ENCODE results near the gene SPARCL1.

Gene SPARCL1

GRCh38 chr4:87461281-87461700 lies 67.9 kb downstream of the SPARCL1 start:
- TF ChIP-seq CTCF (conservative IDR thresholded peaks at IDR 0.05) = no peak
- peak overlapping the region; percentile 3; the same call in 1 of the 2 replicates for H3K27ac ChIP-seq

- H3K27ac ChIP-seq = no peak overlapping the region
- no peak for TF ChIP-seq CTCF (conservative IDR thresholded peaks at IDR 0.05)
Measured at GRCh38 chr4:87458913-87459312, 70.3 kb downstream of the SPARCL1 start.

GRCh38 chr4:87451537-87451936 lies 77.6 kb downstream of the SPARCL1 start:
- no peak for TF ChIP-seq CTCF (conservative IDR thresholded peaks at IDR 0.05)
- no peak overlapping the region for H3K27ac ChIP-seq

DNA sequence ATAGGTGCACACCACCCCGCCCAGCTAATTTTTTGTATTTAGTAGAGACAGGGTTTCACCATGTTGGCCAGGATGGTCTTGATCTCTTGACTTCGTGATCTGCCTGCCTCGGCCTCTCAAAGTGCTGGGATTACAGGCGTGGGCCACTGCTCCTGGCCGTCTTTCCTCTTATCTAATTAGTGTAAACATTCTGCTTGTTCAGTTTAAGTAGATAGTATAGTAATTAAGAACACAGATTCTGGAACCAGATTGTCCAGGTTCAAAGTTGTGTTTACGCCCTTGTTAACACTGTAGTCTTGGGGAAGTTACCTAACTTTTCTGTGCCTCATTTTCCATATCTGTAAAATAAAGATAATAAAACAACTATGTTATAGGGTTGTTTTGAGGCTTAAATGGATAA lies 82.8 kb downstream of the SPARCL1 start:
- H3K27ac ChIP-seq = 0 out of 2 replicates have a peak overlapping the region, but pooled peaks have one; percentile 14

GRCh38 chr4:87445964-87446363 lies 83.2 kb downstream of the SPARCL1 start:
- peak overlapping the region; percentile 14; the same call in 1 of the 2 replicates for H3K27ac ChIP-seq
- TF ChIP-seq CTCF (conservative IDR thresholded peaks at IDR 0.05) = no peak

- TF ChIP-seq CTCF (conservative IDR thresholded peaks at IDR 0.05) = no peak
- no peak overlapping the region for H3K27ac ChIP-seq
Measured at GRCh38 chr4:87444741-87445140, 84.4 kb downstream of the SPARCL1 start.

GRCh38 chr4:87442889-87443288 lies 86.3 kb downstream of the SPARCL1 start:
- TF ChIP-seq CTCF (conservative IDR thresholded peaks at IDR 0.05) = no peak
- no peak overlapping the region for H3K27ac ChIP-seq

DNA sequence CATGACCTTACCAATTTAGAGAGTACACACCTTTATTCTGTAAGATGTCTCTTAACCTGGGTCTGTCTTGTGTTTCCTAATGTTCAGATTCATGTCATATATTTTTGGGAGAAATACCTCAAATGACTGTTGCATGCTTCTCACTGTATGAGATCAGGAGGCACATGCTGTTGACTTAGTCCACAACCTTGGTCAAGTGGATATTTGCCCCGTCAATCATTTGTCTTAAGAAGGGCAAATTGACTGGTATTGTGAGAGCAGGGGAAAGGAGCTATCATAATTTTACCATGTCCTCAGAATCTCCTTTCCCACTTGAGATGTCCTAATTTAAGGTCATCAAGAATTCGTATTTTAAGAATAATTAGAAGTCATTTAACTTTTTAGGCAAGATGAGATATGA lies 95.8 kb downstream of the SPARCL1 start:
- no peak for TF ChIP-seq CTCF (conservative IDR thresholded peaks at IDR 0.05)
- H3K27ac ChIP-seq = no peak overlapping the region; the same call in 1 of the 2 replicates

Data from VCaP (cell line).